Stimulated activated CD8-positive, alpha-beta memory T cell treated with anti-CD3 and anti-CD28 coated beads, Interleukin-12 subunit alpha, Interleukin-12 subunit beta, amount 100 ng/mL, for 24 hours (primary cell): ENCODE measurements around the gene LAPTM5.

Source experiments
- DNase-seq: peaks from one replicate; pipeline ENCODE4 v3.0.0-alpha.2; 2020; ENCODE audit errors: extremely low read depth

Gene LAPTM5

DNA sequence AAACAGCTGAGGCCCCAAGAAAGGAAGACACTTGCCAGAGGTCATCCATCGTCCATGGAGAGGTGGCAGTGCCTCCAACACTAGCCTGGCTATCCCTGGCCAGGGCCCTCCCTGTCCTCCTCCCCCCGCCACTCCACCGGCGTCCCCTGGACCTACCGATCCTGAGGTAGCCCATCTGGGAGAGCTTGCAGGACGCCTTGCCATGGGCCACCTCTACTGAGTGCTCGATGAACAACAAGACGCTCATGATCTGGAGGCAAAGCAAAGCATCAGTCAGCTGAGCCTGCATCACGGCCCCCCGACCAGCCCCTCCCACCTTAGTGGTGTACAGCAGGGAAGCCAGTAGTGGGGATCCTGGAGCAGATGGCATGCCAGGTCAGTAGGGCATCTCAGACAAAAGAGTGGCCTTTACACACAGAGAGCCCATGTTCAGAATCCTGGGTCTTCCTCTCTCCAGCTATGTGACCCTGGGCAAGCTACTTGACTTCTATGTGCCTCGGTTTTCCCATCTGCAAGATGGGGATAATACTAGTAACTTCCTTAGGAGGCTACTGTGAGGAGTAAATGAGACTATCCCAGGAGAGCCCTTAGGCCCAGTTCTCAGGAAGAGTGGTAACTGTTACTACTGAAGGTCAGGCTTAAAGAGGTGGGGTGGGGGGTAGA lies 15.1 kb downstream of the LAPTM5 start:
- DNase-seq, result no peak

DNA sequence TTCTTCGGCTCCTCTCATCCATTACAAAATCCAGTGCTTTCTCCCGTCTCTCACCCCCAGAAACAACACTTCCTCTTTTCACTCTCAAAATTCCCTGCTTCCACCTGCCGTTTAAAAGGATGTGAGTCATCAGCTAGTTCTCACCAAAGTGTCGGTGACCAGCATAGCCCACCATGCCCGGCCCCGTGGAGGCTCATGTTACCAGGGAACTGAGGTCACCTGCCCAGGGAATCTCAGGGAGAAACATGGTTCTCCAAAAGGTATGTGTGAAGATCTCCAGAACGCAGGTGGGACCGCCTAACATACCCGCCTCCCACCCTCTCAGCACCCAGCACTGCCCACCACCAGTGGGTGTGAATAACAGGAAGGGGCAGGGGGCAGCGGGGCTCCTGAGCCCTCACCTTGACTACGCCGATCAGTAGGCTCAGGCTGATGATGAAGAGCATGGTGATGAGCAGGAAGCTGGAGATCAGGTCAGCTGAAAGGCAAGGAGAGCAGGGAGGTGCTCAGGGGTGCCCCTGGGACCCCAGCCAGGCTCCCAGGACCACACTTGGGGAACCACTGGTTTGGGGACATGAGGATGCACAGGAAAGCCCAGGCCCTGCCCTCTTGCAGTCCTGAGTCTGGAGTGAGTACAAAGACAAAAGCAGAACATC lies 16.2 kb downstream of the LAPTM5 start:
- no peak for DNase-seq

DNA sequence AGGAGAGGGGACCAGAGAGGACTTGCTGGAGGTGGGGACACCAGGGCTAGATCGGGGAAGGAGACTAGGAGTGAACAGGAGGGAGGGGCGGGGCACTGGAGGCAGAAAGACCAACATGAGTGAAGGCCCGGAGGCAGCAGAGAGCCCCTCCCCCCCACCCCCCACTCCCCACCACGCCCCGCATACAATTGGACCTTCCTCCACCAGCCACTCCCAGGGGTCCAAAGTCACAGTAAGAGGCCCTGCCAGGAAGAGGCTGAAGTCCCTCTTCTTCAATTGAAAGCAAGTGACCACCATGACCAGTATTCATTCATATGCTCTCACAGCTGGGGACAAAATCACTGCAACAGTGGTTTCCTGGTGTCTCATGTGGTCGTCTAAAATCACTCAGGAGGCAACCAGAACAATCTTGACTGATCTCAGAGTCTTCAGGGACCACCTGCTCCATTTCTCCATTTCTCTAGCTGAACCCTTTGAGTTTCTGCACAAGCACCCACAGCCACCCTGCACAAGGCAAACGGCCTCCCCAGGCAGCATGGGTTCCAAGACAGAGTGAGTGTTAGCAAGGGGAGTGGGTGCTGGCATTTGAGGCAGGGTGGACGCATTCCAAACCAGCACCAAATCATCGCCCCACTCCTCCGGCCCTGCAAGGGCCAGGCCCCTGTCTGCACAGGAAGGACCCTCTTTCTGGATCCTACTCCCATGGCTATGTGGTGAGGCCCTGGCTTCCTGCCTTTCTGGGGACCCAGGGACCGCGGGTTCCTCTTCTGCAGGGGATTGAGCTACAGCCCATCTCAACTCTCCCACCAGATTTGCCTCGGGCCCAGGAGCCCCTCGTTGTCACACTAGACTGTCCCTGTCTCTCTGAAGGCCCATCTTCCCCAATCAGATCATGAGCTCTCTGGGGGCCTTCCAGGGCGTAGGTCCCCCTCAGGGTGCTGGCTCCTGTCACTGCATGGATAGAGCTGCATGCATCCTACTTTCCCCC lies 17.0 kb downstream of the LAPTM5 start:
- no peak for DNase-seq

DNA sequence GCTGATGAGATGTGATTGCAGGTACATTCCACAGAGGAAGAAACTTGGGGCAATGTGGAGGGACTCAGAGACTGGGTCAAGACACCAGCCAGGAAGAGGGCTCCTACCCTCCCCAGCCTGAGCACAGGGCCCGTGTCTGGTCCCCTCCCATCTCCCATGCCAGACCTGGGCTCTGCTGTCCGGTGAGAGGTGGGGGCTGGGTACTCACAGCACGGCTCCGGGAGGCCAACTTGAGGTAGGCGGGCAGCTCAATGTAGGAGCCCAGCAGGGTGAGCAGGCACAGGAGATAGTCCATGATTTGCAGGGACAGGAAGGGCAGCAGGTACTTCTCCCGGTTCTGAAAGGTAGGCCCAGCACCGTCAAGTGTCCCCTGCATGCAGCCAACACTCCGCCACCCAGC lies 18.0 kb downstream of the LAPTM5 start:
- DNase-seq, result no peak

DNA sequence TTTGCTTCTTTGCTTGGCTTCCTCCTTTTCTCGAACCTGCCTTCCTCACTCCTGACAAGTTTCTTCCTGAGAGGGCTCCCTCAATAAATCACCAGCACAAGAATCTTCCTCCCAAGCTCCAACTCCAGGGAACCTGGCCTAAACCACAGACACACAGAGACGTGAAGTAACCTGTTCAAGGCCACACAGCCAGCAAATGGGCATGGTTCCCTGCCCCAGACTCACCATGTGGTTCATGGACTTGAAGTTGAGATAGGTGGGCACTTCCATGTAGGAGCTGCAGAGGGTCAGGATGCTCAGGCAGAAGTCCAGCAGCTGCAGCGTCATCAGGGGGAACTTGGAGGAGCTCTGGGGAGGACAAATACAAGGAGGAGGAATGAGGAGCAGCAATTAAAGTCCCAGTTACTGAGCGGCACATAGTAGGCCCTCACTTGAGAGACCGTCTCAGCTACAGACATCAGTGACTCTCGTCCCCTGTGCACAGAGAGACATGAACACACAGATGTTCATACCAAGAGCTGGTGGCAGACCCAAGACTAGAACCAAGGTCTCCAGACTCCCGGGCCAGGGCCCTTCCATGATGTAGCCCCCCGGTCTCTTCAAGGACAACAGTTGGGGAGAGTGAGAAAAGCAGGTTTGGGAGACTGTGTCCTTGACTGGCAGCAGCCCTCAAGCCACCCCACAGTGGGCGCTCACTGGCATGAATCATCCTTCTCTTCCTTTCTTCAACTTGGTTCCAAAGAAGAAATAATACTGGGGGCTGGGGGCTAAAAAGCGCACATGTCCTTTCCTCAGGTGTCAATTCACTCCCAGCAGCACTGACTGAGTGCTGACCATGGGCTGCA lies 18.6 kb downstream of the LAPTM5 start:
- no peak for DNase-seq

DNA sequence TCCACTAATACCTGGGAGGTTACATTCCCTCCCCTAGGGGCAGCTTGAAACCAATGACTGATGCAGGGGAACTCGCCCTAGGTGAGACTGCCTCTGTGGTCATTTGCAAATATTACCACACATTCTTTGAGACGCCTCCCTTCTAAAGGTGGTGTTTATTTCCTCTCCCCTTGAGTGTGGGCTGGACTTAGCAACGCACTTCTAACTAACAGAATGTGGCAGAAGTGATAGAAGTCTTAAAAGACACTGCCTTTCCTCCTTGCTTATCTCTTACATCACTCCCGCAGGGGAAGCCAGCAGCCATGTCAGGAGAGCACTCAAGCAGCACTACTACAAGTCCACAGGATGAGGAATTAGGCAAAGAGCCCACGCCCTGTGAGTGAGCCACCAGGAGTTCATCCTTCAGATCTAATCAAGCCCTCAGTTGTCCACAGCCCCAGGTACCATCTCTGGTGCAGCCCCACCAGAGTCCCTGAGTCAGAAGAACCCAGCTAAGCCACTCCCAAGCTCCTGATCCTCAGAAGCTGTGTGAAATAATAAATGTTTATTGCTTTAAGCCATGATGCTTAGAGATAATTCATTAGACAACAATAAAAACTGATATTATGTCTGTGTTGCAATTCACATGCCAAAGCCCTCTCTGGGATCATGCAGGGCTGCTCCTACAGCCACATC lies 19.4 kb downstream of the LAPTM5 start:
- DNase-seq, result no peak

DNA sequence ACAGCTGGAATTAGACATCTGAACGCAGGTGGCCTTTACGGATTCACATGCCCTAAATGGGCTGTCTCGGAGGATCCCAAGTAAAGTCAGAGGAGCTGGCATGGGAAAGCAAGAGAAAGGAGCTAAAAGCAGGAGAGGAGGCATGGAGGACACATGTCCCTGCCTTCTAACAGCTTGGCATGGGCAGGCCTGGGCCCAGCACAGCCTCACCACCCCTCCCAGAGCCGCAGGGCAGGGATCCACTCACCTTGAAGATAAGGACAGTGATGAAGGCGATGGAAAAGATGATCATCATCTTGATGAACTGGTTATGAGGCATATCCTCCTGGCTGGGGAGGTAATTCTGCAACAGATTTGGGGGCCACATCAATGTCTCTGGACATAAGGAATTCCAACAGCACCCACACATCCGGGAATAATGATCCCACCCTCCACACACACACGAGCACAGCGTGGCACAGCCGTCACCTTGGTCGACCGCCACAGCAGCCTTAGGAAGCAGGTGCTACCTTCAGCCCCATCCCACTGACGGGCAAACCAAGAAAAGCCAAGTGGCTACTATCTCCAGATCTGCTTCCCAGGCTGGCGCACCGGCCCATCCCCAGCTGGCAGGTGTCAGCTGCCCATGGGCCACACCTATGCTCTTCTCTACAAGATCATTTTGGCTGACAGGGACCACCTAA lies 20.1 kb downstream of the LAPTM5 start:
- DNase-seq, result no peak

DNA sequence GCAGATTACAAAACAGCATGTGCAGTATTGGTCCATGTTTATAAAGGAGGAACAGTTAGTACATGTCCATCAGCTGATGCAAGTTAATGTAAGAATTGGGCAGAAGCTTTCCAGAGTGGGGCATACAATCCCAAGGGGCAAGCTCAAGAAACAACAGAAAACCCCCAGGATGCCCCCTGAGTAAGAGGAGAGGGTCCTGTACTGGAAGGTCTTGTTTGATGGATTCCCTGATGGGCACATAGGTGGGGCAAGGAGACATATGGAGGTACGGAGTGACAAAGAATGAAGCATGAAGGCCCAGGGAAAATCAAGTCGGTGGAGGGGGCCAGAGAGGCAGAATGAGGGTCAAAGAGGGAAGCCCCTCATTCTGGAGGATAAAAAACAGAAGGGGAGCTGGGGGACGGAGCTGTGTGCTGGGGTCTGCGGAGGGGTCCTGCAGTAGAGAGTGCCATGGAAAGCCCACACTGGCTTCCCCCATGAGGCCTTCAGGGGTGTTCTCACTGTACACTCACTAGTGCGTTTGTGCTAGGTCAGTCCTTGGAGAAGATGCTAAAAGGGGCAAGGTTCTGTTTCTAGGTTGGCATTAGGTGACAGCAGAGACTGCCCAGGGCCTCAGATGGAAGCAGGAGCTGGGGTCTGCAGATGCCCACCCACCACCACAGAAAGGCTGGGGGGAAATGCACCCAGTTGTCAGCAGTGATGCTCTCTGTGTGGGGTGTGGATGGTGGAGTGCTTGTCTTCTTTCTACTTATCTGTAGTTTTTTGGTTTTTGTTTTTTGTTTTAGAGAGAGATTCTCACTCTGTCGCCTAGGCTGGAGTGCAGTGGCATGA lies 21.7 kb downstream of the LAPTM5 start:
- DNase-seq, result no peak

DNA sequence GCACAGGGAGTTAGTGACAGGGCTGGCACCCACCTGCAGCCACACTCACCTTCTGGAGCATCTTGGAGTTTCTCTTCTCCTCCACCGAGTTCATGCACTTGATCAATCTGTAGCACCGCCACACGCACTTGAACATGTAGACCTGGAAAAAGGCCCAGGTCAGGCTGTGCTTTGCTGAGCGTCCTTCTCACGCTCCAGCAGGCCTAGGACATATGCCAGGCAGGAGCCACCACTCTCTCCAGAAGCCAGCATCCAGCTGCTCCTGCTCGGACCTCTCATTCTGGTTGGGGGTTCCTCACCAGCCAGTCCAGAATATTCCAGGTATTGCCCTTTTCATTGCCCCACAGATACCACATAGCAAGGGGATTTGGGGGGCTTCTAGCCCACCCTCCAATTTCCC lies 22.4 kb downstream of the LAPTM5 start:
- DNase-seq, result no peak

DNA sequence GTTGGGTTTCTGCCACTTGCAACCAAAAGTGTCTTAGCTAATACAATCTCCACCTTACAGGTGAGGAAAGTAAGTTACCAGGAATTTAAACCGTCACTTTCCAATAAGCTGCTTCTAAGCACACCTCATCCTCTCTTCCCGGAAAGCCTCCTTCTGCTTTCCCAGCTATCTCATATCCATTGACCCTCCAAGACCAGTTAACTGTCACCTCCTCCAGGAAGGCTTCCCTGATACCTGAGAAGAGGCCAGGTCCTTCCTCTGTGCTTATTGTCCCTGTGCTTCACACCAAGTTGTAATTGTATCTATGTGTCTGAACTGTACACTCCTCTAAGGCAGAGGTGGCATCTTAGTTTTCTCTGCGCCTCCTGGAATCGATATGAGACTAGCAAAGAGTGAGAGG lies 23.0 kb downstream of the LAPTM5 start:
- DNase-seq, result no peak

DNA sequence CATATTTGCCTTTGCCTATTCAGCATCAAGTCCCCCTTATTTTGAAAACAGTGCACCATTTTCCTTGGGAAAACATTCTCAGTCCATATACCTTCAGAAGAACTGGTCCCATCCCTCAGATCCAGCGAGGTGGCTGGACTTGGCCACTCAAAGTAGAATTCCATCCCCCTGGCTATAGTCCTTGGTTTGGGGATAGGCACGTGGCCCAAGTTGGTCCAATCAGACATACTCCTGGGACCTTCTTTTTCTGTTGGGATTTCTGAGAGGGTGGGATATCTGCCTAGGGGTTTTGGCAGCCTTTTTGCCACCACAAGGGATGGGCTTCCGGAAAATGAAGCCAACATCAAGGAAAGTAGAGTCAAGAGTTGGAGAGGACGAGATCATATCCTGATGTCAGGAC lies 23.5 kb downstream of the LAPTM5 start:
- no peak for DNase-seq

DNA sequence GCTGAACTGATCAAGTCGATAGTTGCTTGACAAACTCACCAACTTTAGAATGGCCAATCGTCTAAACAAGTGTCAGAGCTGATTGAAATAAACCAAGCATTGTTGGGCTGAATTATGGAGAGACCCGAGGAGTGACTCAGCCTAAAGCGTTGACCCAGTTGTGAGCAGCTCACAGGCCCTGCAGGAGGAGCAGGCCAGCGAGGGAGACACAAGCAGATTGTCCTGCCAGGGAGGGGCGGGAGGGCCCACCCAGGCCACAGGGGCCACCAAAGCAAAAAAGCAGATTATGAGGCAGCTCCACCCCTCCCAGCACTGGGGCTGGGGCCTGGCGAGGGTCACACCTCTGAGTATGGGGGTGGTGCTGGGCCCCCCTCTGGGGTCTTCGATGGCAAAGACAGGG lies 24.1 kb downstream of the LAPTM5 start:
- no peak for DNase-seq

DNA sequence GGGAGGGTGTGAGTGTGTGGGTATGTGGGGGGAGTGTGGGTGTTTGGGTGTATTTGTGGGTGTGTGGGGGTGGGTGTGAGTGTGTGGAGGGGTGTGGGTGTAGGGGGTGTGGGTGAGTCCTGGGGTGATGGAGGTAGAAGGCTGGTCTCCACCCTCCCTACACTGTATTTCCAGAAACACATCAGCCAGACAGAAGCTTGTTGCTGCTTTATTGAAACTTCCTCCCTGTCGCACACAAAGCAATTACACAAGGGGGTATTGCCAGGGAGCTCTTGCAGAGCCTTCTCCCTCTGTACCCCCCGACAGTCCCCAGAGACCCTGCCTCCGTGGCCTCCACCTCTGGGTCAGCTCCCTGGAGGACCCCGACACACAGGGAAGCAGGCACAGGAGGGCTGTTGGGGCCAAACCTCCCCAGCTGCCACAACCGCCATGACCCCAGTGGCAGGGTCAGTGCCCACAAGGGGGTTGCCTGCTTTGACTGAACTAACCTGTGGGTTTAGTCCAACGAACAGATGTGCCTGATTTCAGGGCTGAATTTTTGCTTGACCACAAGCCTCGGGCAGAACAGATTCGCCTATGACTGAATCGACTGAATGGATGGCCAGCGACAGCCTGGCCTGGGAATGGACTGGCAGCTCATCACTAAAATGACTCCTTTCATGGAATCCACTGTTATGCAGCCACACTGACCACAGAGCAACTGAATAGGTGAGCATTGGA lies 25.1 kb downstream of the LAPTM5 start:
- no peak for DNase-seq

DNA sequence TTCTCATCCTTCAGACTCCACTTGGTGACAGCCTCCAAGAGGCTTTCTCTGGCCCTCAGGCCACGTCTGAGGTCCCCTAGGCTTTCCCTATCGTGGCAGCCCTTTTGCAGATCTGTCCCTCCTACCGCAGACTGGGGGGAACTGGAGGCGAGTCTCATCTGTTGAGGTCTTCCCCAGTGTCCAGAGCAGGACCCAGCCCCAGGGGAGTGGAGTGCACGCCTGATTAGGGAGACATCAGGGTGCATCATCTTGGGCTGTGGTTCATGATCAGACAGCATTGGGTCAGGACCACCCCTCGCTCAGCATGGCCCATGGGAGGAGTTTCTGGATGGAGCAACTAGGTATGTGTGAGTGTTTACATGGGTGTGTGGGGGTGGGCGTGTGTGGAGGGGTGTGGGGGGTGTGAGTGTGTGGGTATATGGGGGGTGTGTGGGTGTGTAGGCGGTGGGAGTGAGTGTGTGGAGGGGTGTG lies 25.7 kb downstream of the LAPTM5 start:
- DNase-seq, result no peak

DNA sequence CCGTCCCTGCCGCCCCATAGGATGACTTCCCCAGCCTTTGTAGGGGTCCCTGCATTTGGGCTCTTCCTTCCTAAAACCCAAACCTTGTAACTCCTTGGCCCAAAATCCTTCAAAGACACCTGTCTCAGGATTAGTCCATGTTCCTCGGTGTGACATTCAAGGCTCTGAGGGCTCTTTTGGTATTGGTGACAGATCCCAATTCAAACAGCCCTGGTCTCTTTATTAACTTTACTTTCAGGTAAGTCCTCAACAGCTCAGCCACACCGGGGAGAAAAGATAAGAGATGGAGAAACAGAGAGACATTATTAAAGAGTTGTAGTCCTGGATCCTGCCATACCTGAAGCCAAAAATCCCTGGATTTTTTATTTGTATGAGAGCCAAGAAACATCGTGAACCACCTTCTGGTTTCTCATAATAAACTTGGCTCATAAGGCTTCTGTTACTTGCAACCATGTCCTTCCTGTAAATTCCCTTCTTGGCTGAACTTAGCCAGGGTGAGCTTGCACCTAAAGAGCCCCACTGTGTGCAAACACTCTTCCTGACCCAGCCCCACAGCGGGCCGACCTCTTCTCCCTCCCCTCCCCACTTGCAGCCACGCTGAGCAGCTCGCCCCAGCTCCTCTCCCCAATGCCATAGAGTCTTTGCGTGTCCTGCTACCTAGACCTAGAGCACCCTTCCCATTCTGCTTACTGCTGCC lies 26.3 kb downstream of the LAPTM5 start:
- no peak for DNase-seq

DNA sequence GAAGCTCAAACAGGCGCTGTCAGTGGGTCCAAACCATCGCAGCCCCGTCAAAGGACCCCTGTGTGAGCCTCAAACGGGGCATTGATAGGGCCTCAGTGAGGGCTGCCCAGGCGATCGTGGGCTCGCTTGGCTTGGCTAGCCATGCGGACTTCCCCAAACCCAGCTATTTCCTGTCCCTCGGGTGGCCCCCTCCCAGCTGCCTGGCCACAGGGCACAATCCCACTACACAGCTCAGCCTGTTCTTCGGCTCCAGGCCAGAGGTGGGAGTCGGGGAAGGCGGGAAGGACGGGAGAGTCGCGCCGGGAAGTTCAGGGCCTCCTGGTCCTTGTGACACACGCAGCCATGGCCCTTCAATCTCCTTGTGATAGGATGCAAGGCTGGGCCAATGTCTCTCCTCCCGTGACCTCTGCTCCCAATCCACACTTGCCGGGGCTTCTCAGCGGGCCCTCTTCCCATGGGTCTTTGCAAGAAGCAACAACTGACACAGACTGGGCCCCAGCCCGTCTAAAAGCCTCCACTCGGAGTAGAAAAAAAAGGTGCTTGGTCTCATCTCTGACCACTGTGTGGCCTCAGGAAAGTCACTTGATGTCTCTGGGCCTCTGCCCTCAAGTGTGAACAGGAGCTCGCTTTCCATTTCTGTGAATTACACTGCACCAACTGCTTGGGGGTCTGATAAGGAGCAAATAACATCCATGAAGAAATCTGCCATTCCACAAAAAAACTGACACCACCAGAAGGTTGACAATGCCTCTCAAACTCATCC lies 27.0 kb downstream of the LAPTM5 start:
- no peak for DNase-seq

DNA sequence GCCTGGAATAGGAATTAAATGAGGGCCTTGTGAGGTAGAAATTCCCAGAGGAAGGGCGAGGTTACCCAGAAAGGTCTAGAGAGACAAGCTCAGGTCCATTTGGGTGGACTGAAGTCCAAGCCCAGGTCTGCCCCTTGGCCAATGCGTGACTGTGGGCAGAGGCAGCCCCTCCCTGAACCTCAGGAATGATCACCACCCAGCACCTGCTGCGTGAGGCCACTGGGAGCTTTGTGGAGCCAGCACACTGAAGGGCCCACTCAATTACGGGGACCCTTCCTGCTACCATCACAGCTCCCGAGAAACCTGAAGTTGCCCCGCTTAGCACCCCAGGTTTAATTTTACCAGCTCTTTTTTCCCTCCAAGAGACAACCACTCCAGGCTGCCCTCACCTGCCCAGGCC lies 27.7 kb downstream of the LAPTM5 start:
- DNase-seq, result no peak
